Measurements from ENCODE around the gene TTC9. TPM values are rescaled to one million over a fixed set of nuclear protein-coding genes. Genes with fewer than 3 reads are reported as not detected.

TTC9 gene
- 0.99 and 1.2 TPM in 2 replicates for total RNA-seq
- long read RNA-seq = 0 reads

DNA sequence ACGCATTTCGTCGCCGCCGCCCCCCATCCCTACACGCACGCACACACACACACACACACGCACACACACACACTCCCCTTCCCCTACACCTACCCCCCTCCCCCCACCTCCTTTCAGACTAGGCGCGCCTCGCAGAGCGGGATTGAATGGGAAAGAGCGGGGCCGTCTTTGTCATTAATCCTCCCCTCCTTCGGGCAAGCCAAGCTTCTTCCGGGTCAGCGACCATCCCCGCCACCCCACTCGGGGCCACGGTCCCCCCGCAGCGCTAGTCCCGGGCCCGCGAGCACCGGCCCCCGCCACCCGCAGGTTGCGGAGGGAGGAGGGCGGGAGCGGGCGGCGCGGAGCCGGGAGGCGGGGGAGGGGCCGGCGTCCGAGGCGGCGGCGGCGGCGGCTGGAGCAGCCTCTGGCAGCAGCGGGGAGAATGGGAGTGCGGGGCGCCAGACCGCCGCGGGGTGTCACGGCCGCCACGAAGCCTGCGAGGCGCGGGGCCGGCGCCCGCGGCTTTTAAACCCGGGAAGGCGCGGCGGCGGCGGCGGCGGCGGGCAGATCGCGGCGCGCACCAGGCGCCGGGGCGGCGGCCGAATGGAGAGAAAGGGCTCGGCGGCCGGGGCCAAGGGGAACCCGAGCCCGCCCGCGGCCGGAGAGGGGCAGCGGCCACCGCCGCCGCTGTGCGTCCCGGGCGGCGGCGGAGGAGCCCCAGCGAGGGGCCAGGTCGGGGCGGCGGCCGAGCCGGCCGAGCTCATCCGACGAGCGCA lies at the start of gene TTC9:
TSS of gene TTC9 (plus strand) at position 369 of the 755 bp plus-strand sequence. CDS start at position 583, 214 bp downstream.
- H3K27ac Mint-ChIP-seq (ENCODE audit: unreplicated experiment) = no peak within 1 kb of the TSS
- peak within 1 kb of the TSS; percentile 78 for H3K4me3 Mint-ChIP-seq (ENCODE audit: unreplicated experiment)
- H3K27me3 Mint-ChIP-seq (ENCODE audit: unreplicated experiment) = peaks cover 45% of the 10 kb centered on the region
- H3K4me1 Mint-ChIP-seq (ENCODE audit: unreplicated experiment) = peaks cover 17% of the 10 kb centered on the region
- TF ChIP-seq, protein P1, sequence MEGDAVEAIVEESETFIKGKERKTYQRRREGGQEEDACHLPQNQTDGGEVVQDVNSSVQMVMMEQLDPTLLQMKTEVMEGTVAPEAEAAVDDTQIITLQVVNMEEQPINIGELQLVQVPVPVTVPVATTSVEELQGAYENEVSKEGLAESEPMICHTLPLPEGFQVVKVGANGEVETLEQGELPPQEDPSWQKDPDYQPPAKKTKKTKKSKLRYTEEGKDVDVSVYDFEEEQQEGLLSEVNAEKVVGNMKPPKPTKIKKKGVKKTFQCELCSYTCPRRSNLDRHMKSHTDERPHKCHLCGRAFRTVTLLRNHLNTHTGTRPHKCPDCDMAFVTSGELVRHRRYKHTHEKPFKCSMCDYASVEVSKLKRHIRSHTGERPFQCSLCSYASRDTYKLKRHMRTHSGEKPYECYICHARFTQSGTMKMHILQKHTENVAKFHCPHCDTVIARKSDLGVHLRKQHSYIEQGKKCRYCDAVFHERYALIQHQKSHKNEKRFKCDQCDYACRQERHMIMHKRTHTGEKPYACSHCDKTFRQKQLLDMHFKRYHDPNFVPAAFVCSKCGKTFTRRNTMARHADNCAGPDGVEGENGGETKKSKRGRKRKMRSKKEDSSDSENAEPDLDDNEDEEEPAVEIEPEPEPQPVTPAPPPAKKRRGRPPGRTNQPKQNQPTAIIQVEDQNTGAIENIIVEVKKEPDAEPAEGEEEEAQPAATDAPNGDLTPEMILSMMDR (IDR thresholded peaks at IDR 0.05) = no peak
- H3K36me3 Mint-ChIP-seq (ENCODE audit: unreplicated experiment) = no peaks in the 10 kb centered on the region
- DNase-seq (ENCODE audit: extremely low spot score, unreplicated experiment) = no peak
- H3K9me3 Mint-ChIP-seq (ENCODE audit: unreplicated experiment) = no peaks in the 10 kb centered on the region

- Mint-ChIP-seq H3K27me3 (ENCODE audit: unreplicated experiment) (no peaks in the 10 kb centered on the region), H3K4me3 (ENCODE audit: unreplicated experiment) (no peak overlapping the region), H3K9me3 (ENCODE audit: unreplicated experiment) (no peaks in the 10 kb centered on the region), H3K27ac (ENCODE audit: unreplicated experiment) (no peak overlapping the region), H3K36me3 (ENCODE audit: unreplicated experiment) (peaks cover 36% of the 10 kb centered on the region), H3K4me1 (ENCODE audit: unreplicated experiment) (peaks cover 10% of the 10 kb centered on the region)
- no peak for DNase-seq (ENCODE audit: extremely low spot score, unreplicated experiment)
- TF ChIP-seq, protein P1 (IDR thresholded peaks at IDR 0.05) = no peak
Observed at GRCh38 chr14:70594461-70594860, 47.3 kb upstream of the TTC9 start.

GRCh38 chr14:70595443-70596185 lies 46.1 kb upstream of the TTC9 start:
- Mint-ChIP-seq H3K4me1 (ENCODE audit: unreplicated experiment) (peaks cover 21% of the 10 kb centered on the region), H3K4me3 (ENCODE audit: unreplicated experiment) (no peak overlapping the region), H3K36me3 (ENCODE audit: unreplicated experiment) (peaks cover 30% of the 10 kb centered on the region), H3K9me3 (ENCODE audit: unreplicated experiment) (no peaks in the 10 kb centered on the region), H3K27me3 (ENCODE audit: unreplicated experiment) (no peaks in the 10 kb centered on the region), H3K27ac (ENCODE audit: unreplicated experiment) (no peak overlapping the region)
- TF ChIP-seq, protein P1 (IDR thresholded peaks at IDR 0.05) = no peak
- no peak for DNase-seq (ENCODE audit: extremely low spot score, unreplicated experiment)

DNA sequence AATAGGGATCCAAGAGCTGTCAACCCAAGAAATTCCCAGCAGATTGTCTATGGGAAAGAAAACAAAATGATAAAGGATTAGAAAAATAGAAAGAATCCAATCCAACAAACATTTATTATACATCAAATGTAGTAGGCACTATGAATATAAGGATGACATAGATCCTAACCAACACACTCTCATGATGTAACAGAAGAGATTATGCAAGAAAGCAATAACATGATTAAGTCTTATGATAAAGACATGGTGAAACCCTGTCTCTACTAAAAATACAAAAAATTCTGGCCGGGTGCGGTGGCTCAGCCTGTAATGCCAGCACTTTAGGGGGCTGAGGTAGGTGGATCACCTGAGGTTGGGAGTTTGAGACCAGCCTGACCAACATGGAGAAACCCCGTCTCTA lies 44.0 kb upstream of the TTC9 start:
- Mint-ChIP-seq H3K4me3 (ENCODE audit: unreplicated experiment) (no peak overlapping the region), H3K27me3 (ENCODE audit: unreplicated experiment) (no peaks in the 10 kb centered on the region), H3K27ac (ENCODE audit: unreplicated experiment) (no peak overlapping the region), H3K4me1 (ENCODE audit: unreplicated experiment) (peaks cover 22% of the 10 kb centered on the region), H3K9me3 (ENCODE audit: unreplicated experiment) (no peaks in the 10 kb centered on the region), H3K36me3 (ENCODE audit: unreplicated experiment) (peaks cover 14% of the 10 kb centered on the region)
- TF ChIP-seq, protein P1 (IDR thresholded peaks at IDR 0.05) = no peak
- no peak for DNase-seq (ENCODE audit: extremely low spot score, unreplicated experiment)

- H3K4me3 Mint-ChIP-seq (ENCODE audit: unreplicated experiment) = peak overlapping the region; percentile 99
- peaks cover 6% of the 10 kb centered on the region for H3K27me3 Mint-ChIP-seq (ENCODE audit: unreplicated experiment)
- no peak for DNase-seq (ENCODE audit: extremely low spot score, unreplicated experiment)
- H3K36me3 Mint-ChIP-seq (ENCODE audit: unreplicated experiment) = peaks cover 9% of the 10 kb centered on the region
- H3K27ac Mint-ChIP-seq (ENCODE audit: unreplicated experiment) = no peak overlapping the region
- H3K4me1 Mint-ChIP-seq (ENCODE audit: unreplicated experiment) = peaks cover 22% of the 10 kb centered on the region
- TF ChIP-seq, protein P1 (IDR thresholded peaks at IDR 0.05) = no peak
- H3K9me3 Mint-ChIP-seq (ENCODE audit: unreplicated experiment) = no peaks in the 10 kb centered on the region
Observed at GRCh38 chr14:70599345-70599744, 42.4 kb upstream of the TTC9 start.
